Small intestine (tissue), 7 donors: ENCODE measurements around the gene MEAK7. TPM values are rescaled to one million over a fixed set of nuclear protein-coding genes. Genes with fewer than 3 reads are reported as not detected.
"Not testable (repeated sequence)": the region's sequence is repeated elsewhere in the genome, so short reads cannot be mapped to it uniquely, and the experiment has no call there.

ENCODE experiments used
- DNase-seq, 2 donors: peaks; one replicate each; pipeline versions ENCODE4 v3.0.0 to v3.0.0-alpha.2; 2013
- FAIRE-seq: peaks from 2 replicates; lab custom pipeline; 2012; peaks lifted over from hg19 to GRCh38; lab: Jason Lieb, UNC
- H3K27ac ChIP-seq, 3 donors: one replicate each; pipeline ENCODE4 v1.5.1; 2013; ENCODE audit warnings: low read length in 2 of 3, mild to moderate bottlenecking in 2 of 3, control low read depth in 1 of 3, inconsistent platforms in 1 of 3, low read depth in 1 of 3, moderate library complexity in 1 of 3
- H3K27me3 ChIP-seq, 3 donors: one replicate each; pipeline ENCODE4 v1.6.1; 2013; ENCODE audit warnings: low read length in 3 of 3, inconsistent platforms in 1 of 3; ENCODE audit not compliant: control insufficient read depth in 3 of 3, insufficient read depth in 3 of 3
- H3K36me3 ChIP-seq, 3 donors: one replicate each; pipeline ENCODE4 v1.6.1; 2013; ENCODE audit warnings: low read length in 3 of 3, inconsistent platforms in 1 of 3, low read depth in 1 of 3, mild to moderate bottlenecking in 1 of 3, moderate library complexity in 1 of 3; ENCODE audit not compliant: control insufficient read depth in 3 of 3, insufficient read depth in 2 of 3
- H3K4me1 ChIP-seq, 3 donors: one replicate each; pipeline ENCODE4 v1.6.1; 2013; ENCODE audit warnings: low read length in 2 of 3, inconsistent platforms in 1 of 3, low read depth in 1 of 3, mild to moderate bottlenecking in 1 of 3, moderate library complexity in 1 of 3; ENCODE audit not compliant: control insufficient read depth in 3 of 3, insufficient read depth in 2 of 3
- H3K4me3 ChIP-seq, 3 donors: one replicate each; pipeline ENCODE4 v1.5.1; 2013; ENCODE audit warnings: low read length in 3 of 3, control low read depth in 1 of 3, inconsistent platforms in 1 of 3, low read depth in 1 of 3, mild to moderate bottlenecking in 1 of 3, moderate library complexity in 1 of 3
- H3K9me3 ChIP-seq, 2 donors: one replicate each; pipeline ENCODE4 v1.6.1; 2013; ENCODE audit warnings: low read depth in 1 of 2, low read length in 1 of 2; ENCODE audit not compliant: control insufficient read depth in 2 of 2, insufficient read depth in 1 of 2
- WGBS, 3 donors: extraction: QIAGEN DNeasy Blood & Tissue Kit; methylation state at CpG; one replicate each; pipeline ENCODE4 v1.1.7; 2013; 5-methylcytosine and 5-hydroxymethylcytosine counted together
- polyA plus RNA-seq, 4 donors: library from polyadenylated mRNA; stranded (reverse) in 3 of 4; unstranded in 1 of 4; fragments of 200-250 nt in 3 of 4; fragments of 120-200 nt in 1 of 4; gene quantifications; one replicate each; pipeline versions ENCODE4 v1.2.1 to v1.2.3, GENCODE V29; 2013
- donor health status: healthy with polysubstance abuse.
- donor health status: control.
- donor health status: control.
- donor health status: Bipolar disorder and iron deficiency.
- donor health status: healthy.

Gene MEAK7
- polyA plus RNA-seq, 4 donors: 7.3 to 9.2 (median 7.4) TPM

- FAIRE-seq (no peak), DNase-seq (no peak)
- 26 to 55% (median 45%) methylated on average over 17 of the region's 17 CpGs for WGBS, 3 donors
- no peak overlapping the region for H3K27ac ChIP-seq
- H3K4me1 ChIP-seq: no peaks in the 10 kb centered on the region
- H3K4me3 ChIP-seq: no peak overlapping the region
- H3K36me3 ChIP-seq: no peaks in the 10 kb centered on the region
- H3K9me3 ChIP-seq: peaks cover 0 to 3% of the 10 kb centered on the region in 2 donors
- no peaks in the 10 kb centered on the region for H3K27me3 ChIP-seq
Observed at GRCh38 chr16:84520725-84521496, 16.5 kb upstream of the MEAK7 start.

- H3K4me1 ChIP-seq: no peaks in the 10 kb centered on the region
- 62 to 83% (median 79%) methylated on average over 11 of the region's 11 CpGs for WGBS, 3 donors
- FAIRE-seq (no peak), DNase-seq (no peak)
- no peak overlapping the region for H3K27ac ChIP-seq
- H3K4me3 ChIP-seq: no peak overlapping the region
- peaks cover 0 to 3% of the 10 kb centered on the region in 2 donors for H3K9me3 ChIP-seq
- H3K36me3 ChIP-seq: no peaks in the 10 kb centered on the region
- no peaks in the 10 kb centered on the region for H3K27me3 ChIP-seq
Observed at GRCh38 chr16:84519855-84520254, 15.4 kb upstream of the MEAK7 start.

GRCh38 chr16:84518804-84519341 lies 14.4 kb upstream of the MEAK7 start:
- DNase-seq: peak in 1 of 2 donors; percentile 65
- WGBS, 3 donors: 28 to 58% (median 38%) methylated on average over 17 of the region's 17 CpGs

GRCh38 chr16:84518220-84518619 lies 13.8 kb upstream of the MEAK7 start:
- H3K27ac ChIP-seq, FAIRE-seq: not testable (repeated sequence)

More at GRCh38 chr16:84518804-84519341, 14.4 kb upstream of the MEAK7 start:
- H3K4me3 ChIP-seq: no peak overlapping the region
- no peak for FAIRE-seq
- H3K4me1 ChIP-seq: no peaks in the 10 kb centered on the region
- peak overlapping the region in 1 of 3 donors; percentile 30 for H3K27ac ChIP-seq
- peaks cover 0 to 3% of the 10 kb centered on the region in 2 donors for H3K9me3 ChIP-seq
- H3K36me3 ChIP-seq: no peaks in the 10 kb centered on the region
- H3K27me3 ChIP-seq: no peaks in the 10 kb centered on the region

GRCh38 chr16:84517366-84517765 lies 12.9 kb upstream of the MEAK7 start:
- H3K9me3 ChIP-seq: no peaks in the 10 kb centered on the region
- no peaks in the 10 kb centered on the region for H3K36me3 ChIP-seq
- H3K4me3 ChIP-seq: no peak overlapping the region
- H3K27ac ChIP-seq: no peak overlapping the region
- no peaks in the 10 kb centered on the region for H3K4me1 ChIP-seq
- 88 to 93% (median 91%) methylated on average over 12 of the region's 12 CpGs for WGBS, 3 donors
- FAIRE-seq: no peak
- no peaks in the 10 kb centered on the region for H3K27me3 ChIP-seq
- DNase-seq: no peak

More at GRCh38 chr16:84518220-84518619, 13.8 kb upstream of the MEAK7 start:
- 81 to 90% (median 88%) methylated on average over 3 of the region's 3 CpGs for WGBS, 3 donors
- H3K4me3 ChIP-seq, H3K27me3 ChIP-seq, DNase-seq, H3K36me3 ChIP-seq, H3K9me3 ChIP-seq, H3K4me1 ChIP-seq: not testable (repeated sequence)

GRCh38 chr16:84514874-84515835 lies 10.7 kb upstream of the MEAK7 start:
- Histone ChIP-seq H3K4me3 (no peak overlapping the region), H3K27me3 (no peaks in the 10 kb centered on the region), H3K9me3 (no peaks in the 10 kb centered on the region), H3K27ac (peak overlapping the region in 1 of 3 donors; percentile 81), H3K36me3 (no peaks in the 10 kb centered on the region), H3K4me1 (peaks cover 0 to 3% (median 0%) of the 10 kb centered on the region in 3 donors)
- FAIRE-seq (no peak), DNase-seq (peak in 1 of 2 donors; percentile 75)
- 62 to 72% (median 70%) methylated on average over 26 of the region's 26 CpGs for WGBS, 3 donors

GRCh38 chr16:84514295-84514873 lies 9.9 kb upstream of the MEAK7 start:
- WGBS, 3 donors: 62 to 74% (median 73%) methylated on average over 14 of the region's 14 CpGs
- Histone ChIP-seq H3K4me3 (no peak overlapping the region), H3K27ac (peak overlapping the region in 2 of 3 donors; percentile 24 to 81), H3K36me3 (no peaks in the 10 kb centered on the region), H3K9me3 (no peaks in the 10 kb centered on the region), H3K27me3 (no peaks in the 10 kb centered on the region), H3K4me1 (peaks cover 0 to 3% (median 0%) of the 10 kb centered on the region in 3 donors)
- DNase-seq: no peak
- FAIRE-seq: no peak

- WGBS, 3 donors: 74 to 80% (median 79%) methylated on average over 11 of the region's 11 CpGs
- peak overlapping the region in 1 of 3 donors; percentile 8 for H3K27ac ChIP-seq
- no peak overlapping the region for H3K4me3 ChIP-seq
- FAIRE-seq: no peak
- H3K4me1 ChIP-seq: peaks cover 0 to 8% (median 0%) of the 10 kb centered on the region in 3 donors
- DNase-seq: no peak
- H3K36me3 ChIP-seq: no peaks in the 10 kb centered on the region
- no peaks in the 10 kb centered on the region for H3K9me3 ChIP-seq
- no peaks in the 10 kb centered on the region for H3K27me3 ChIP-seq
Observed at GRCh38 chr16:84513666-84514065, 9.2 kb upstream of the MEAK7 start.
